Upper lobe of left lung (tissue), 6 donors: ENCODE data around the gene ATP5F1C. TPM values are rescaled to one million over a fixed set of nuclear protein-coding genes. Genes with fewer than 3 reads are reported as not detected.
A peak's percentile ranks its signal among the peaks of the same experiment; 100 is the strongest.
"Not testable (repeated sequence)": the region's sequence is repeated elsewhere in the genome, so short reads cannot be mapped to it uniquely, and the experiment has no call there.

Experiments used
- ATAC-seq, 2 donors: fragments of 200-7000 bp; cut with Tn5 transposase; one replicate each; pipeline ENCODE4 v1.9.1; 2022; ENCODE audit warnings: mild to moderate bottlenecking in 2 of 2, moderate library complexity in 2 of 2; ENCODE audit not compliant: low FRiP score in 2 of 2
- DNase-seq, 2 donors: peaks; one replicate each; pipeline ENCODE4 v3.0.0-alpha.2; 2019 to 2020
- H3K27ac ChIP-seq, 4 donors: fragments of 200-600 bp; sonication (generic); one replicate each; pipeline ENCODE4 v1.5.1; 2016 to 2019
- H3K27me3 ChIP-seq, 4 donors: fragments of 200-600 bp; sonication (generic); one replicate each; pipeline ENCODE4 v1.5.1; 2017 to 2019
- H3K36me3 ChIP-seq, 4 donors: fragments of 200-600 bp; sonication (generic); one replicate each; pipeline ENCODE4 v1.5.1; 2016 to 2019
- H3K4me1 ChIP-seq, 4 donors: fragments of 200-600 bp; sonication (generic); one replicate each; pipeline ENCODE4 v1.5.1; 2018 to 2019
- H3K4me3 ChIP-seq, 4 donors: fragments of 200-600 bp; sonication (generic); one replicate each; pipeline ENCODE4 v1.5.1; 2017 to 2019; ENCODE audit warnings: mild to moderate bottlenecking in 2 of 4, moderate library complexity in 1 of 4
- H3K9me3 ChIP-seq, 4 donors: fragments of 200-600 bp; sonication (generic); one replicate each; pipeline ENCODE4 v1.5.1; 2018 to 2019
- CTCF ChIP-seq, 6 experiments: fragments of 450-650 bp in 4 of 6; fragments of 200-600 bp in 2 of 6; sonication (generic) in 2 of 6; IDR thresholded peaks; one replicate each; pipeline ENCODE4 v1.5.1; 2016 to 2019; ENCODE audit warnings: antibody characterized with exemption in 6 of 6
- EP300 ChIP-seq, 4 donors: sonication (generic); formaldehyde crosslinking; IDR thresholded peaks; one replicate each; pipeline ENCODE4 v1.5.1; 2017; ENCODE audit warnings: antibody characterized with exemption in 4 of 4, control low read depth in 2 of 4
- POLR2A ChIP-seq, 4 donors: fragments of 450-650 bp; IDR thresholded peaks; one replicate each; pipeline ENCODE4 v1.5.1; 2016 to 2017; ENCODE audit warnings: antibody characterized with exemption in 4 of 4, mild to moderate bottlenecking in 2 of 4
- POLR2AphosphoS5 ChIP-seq, 2 donors: sonication (generic); formaldehyde crosslinking; IDR thresholded peaks; one replicate each; pipeline ENCODE4 v1.5.1; 2017; ENCODE audit warnings: antibody characterized with exemption in 2 of 2
- WGBS, 2 donors: methylation state at CpG; one replicate each; pipeline ENCODE4 v1.1.5; 2017 to 2018; 5-methylcytosine and 5-hydroxymethylcytosine counted together
- total RNA-seq, 6 donors: library from RNA; depleted of rRNA in 4 of 6; stranded (reverse); fragments of >200 nt in 4 of 6; gene quantifications; one replicate each; pipeline versions ENCODE4 v1.1.0 to v1.2.1, GENCODE V29; 2016 to 2021
- donor health status: DM: no; HTN: no; CAD: no; lungs with moderate emphysema.
- donor health status: DM: no; HTN: yes; CAD: no; lungs with severe emphysema.

ATP5F1C gene
- 100 to 1,000 TPM; 130 to 237 (median 165) TPM for total RNA-seq

- no peaks in the 10 kb centered on the region for H3K36me3 ChIP-seq
- peaks cover 24 to 51% (median 27%) of the 10 kb centered on the region in 4 donors for H3K4me1 ChIP-seq
- 0 to 1% methylated on average over 29 to 39 of the region's 59 CpGs for WGBS, 2 donors
- ATAC-seq (peak; percentile 98), DNase-seq (peak; percentile 98 to 99)
- TF ChIP-seq EP300 (IDR thresholded peaks at IDR 0.05) (no peak), POLR2A (IDR thresholded peaks at IDR 0.05) (peak in 3 of 4 donors; percentile 67 to 89 (median 87)), CTCF (IDR thresholded peaks at IDR 0.05) (no peak), POLR2AphosphoS5 (IDR thresholded peaks at IDR 0.05) (peak; percentile 83 to 86)
- H3K4me3 ChIP-seq = peak within 1 kb of the TSS; percentile 67 to 91 (median 80)
- no peaks in the 10 kb centered on the region for H3K9me3 ChIP-seq
- peak within 1 kb of the TSS; percentile 77 to 92 (median 85) for H3K27ac ChIP-seq
- no peaks in the 10 kb centered on the region for H3K27me3 ChIP-seq
Observed at GRCh38 chr10:7787857-7788638, at the start of gene ATP5F1C, which contains the start of gene KIN. ATP5F1C (plus strand) TSS chr10:7788177; CDS start chr10:7788208, 31 bp downstream. KIN (minus strand) TSS chr10:7787993; CDS start chr10:7787933, 60 bp downstream.

- H3K9me3 ChIP-seq = no peaks in the 10 kb centered on the region
- WGBS, 2 donors = 83 to 88% methylated on average over 20 of the region's 20 CpGs
Observed at GRCh38 chr10:7738536-7739407, 49.2 kb upstream of the ATP5F1C start.

DNA sequence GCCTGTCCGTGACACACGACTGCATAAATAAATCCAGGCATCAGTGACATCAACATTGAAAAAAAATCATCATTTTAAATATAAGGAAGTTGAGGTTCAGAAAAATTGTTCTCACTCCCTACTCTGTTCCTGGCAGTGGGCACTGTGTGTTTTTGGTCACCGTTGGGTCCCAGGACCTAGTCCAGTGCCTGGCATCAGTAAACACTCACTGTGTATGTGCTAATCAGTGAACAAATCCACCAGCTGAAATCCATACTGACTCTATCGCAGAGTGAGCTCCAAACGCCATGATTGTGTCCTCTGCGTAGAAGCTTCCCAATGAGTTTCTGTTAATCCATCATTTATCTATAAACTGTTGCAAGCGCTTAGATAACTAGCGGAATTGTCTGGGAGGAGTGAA lies 43.7 kb upstream of the ATP5F1C start:
- TF ChIP-seq POLR2A (IDR thresholded peaks at IDR 0.05) (no peak), EP300 (IDR thresholded peaks at IDR 0.05) (no peak), POLR2AphosphoS5 (IDR thresholded peaks at IDR 0.05) (no peak), CTCF (IDR thresholded peaks at IDR 0.05) (no peak)
- ATAC-seq (no peak), DNase-seq (no peak)
- Histone ChIP-seq H3K36me3 (no peaks in the 10 kb centered on the region), H3K27ac (no peak overlapping the region), H3K4me1 (no peaks in the 10 kb centered on the region), H3K27me3 (no peaks in the 10 kb centered on the region), H3K4me3 (no peak overlapping the region), H3K9me3 (no peaks in the 10 kb centered on the region)
- WGBS, 2 donors = 85 to 90% methylated on average over 8 of the region's 8 CpGs

More at GRCh38 chr10:7738536-7739407, 49.2 kb upstream of the ATP5F1C start:
- H3K27ac ChIP-seq = no peak overlapping the region
- no peaks in the 10 kb centered on the region for H3K36me3 ChIP-seq
- H3K27me3 ChIP-seq = no peaks in the 10 kb centered on the region
- H3K4me3 ChIP-seq = no peak overlapping the region
- ATAC-seq (no peak), DNase-seq (no peak)
- no peak for TF ChIP-seq POLR2AphosphoS5 (IDR thresholded peaks at IDR 0.05)
- no peak for TF ChIP-seq POLR2A (IDR thresholded peaks at IDR 0.05)
- no peak for TF ChIP-seq CTCF (IDR thresholded peaks at IDR 0.05)
- TF ChIP-seq EP300 (IDR thresholded peaks at IDR 0.05) = no peak
- H3K4me1 ChIP-seq = no peaks in the 10 kb centered on the region

DNA sequence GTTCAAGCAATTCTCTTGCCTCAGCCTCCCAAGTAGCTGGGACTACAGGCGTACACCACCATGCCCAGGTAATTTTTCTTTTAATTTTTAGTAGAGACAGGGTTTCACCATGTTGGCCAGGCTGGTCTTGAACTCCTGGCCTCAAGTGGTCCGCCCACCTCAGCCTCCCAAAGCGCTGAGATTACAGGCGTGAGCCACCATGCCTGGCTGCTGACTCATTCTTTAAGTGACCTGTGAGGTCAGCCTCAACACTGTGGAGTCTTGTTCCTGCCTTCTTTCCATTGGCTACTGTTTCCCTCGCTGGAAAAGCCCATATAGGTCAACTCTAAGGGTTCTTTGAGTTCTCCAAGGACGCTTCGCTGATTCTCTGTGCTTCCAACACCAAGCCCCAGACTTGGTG lies 39.3 kb upstream of the ATP5F1C start:
- not testable (repeated sequence) for H3K27me3 ChIP-seq, H3K27ac ChIP-seq, H3K4me3 ChIP-seq, H3K9me3 ChIP-seq, H3K4me1 ChIP-seq, DNase-seq, ATAC-seq
- peaks cover 9 to 25% (median 12%) of the 10 kb centered on the region in 4 donors for H3K36me3 ChIP-seq
- 94 to 95% methylated on average over 7 of the region's 7 CpGs for WGBS, 2 donors

DNA sequence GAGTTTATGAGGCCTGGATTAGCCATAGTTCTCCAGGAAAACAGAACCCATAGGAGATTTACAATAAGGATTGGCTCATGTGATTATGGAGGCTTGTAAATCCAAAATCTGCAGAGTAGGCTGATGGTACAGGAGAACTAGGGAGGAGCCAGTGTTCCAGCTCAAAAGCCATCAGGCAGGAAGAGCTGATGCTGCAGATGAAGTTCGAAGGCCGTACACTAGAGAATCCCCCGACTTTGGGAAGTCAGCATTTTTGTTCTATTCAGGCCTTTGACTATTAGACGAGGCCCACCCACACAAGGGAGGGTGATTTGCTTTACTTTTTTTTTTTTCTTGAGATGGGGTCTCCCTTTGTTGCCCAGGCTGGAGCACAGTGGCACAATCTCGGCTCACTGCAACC lies 37.8 kb upstream of the ATP5F1C start:
- WGBS, 2 donors = 96% methylated on average over 5 of the region's 5 CpGs
- no peak overlapping the region for H3K27ac ChIP-seq
- no peak for DNase-seq
- peaks cover 9 to 40% (median 19%) of the 10 kb centered on the region in 4 donors for H3K36me3 ChIP-seq
- H3K4me3 ChIP-seq = no peak overlapping the region
- H3K9me3 ChIP-seq = no peaks in the 10 kb centered on the region
- no peaks in the 10 kb centered on the region for H3K4me1 ChIP-seq
- ATAC-seq = no peak
- no peak for TF ChIP-seq EP300 (IDR thresholded peaks at IDR 0.05)
- TF ChIP-seq CTCF (IDR thresholded peaks at IDR 0.05) = no peak
- TF ChIP-seq POLR2A (IDR thresholded peaks at IDR 0.05) = no peak
- TF ChIP-seq POLR2AphosphoS5 (IDR thresholded peaks at IDR 0.05) = no peak
- H3K27me3 ChIP-seq = no peaks in the 10 kb centered on the region
